Measurements from ENCODE around the gene PHYKPL. TPM values are rescaled to one million over a fixed set of nuclear protein-coding genes. Genes with fewer than 3 reads are reported as not detected.
A peak's percentile ranks its signal among the peaks of the same experiment; 100 is the strongest.

Gene PHYKPL
- total RNA-seq (10 to 100 TPM; 24.1 to 59.7 TPM), polyA plus RNA-seq (ENCODE audit: insufficient read length in 2 of 2) (10 to 100 TPM; 42.9 to 78.0 TPM)
- long read RNA-seq, donor 1, partial matches to known transcripts = 222 of 241 reads
- long read RNA-seq, donor 1, other reads (novel, unspliced or antisense) = 17 of 241 reads
- long read RNA-seq, donor 2, partial matches to known transcripts = 0 of 1 reads
- long read RNA-seq, donor 2, other reads (novel, unspliced or antisense) = 0 of 1 reads
- long read RNA-seq, donor 3, partial matches to known transcripts = 0 of 1 reads
- long read RNA-seq, donor 3, other reads (novel, unspliced or antisense) = 0 of 1 reads
- long read RNA-seq, donor 4, partial matches to known transcripts = 490 of 515 reads
- long read RNA-seq, donor 4, other reads (novel, unspliced or antisense) = 19 of 515 reads

DNA sequence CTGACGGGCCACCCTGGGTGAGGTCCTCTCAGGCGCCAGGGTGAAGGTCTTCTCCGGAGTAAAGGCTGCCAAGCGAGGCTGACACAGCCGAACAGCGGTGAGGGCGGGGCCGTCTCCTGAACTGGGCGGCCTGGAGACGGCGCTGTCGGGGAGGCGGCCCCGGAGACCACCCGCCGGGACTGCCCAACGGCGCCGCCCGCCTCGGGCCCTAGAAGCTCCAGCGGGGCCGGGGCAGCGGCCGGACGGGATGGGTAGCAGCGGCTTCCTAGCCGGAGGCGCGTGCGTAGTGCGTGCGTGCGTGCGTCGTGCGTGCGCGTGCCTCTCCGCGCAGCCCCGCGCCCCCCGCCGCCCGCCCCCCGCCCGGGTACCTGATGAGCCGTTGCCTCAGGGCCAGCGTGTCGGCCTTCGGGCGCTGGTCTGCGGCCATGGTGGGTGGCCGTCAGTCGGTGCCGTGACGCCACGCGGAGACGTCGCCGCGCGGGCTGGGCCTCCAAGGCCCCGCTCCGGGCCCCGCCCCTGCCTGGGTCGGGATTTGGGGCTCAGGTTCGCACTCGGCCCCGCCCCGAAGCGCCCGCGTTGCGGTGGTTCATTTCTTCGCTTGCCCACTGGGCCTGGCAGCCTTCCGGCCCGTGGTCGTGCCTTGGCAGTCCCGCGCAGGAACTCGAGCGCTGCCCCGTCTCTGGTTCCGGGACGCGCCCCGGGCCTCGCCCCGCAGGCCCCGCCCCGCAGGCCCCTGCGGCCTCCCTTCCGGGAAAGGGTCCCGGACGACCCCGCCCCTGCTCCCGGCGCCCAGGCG, at the start of gene PHYKPL:
Gene PHYKPL, minus strand, starts transcription at position 679 of the 796 bp plus-strand sequence. Its CDS starts 252 bp downstream, at position 427.
- peaks cover 30% of the 10 kb centered on the region for H3K36me3 ChIP-seq (ENCODE audit: control insufficient read depth, insufficient read depth, low read length)
- H3K27ac ChIP-seq (ENCODE audit: low read depth, low read length) = peak within 1 kb of the TSS; percentile 79
- H3K4me1 ChIP-seq (ENCODE audit: control insufficient read depth, insufficient read depth, low read length) = peaks cover 43% of the 10 kb centered on the region
- H3K27me3 ChIP-seq (ENCODE audit: control insufficient read depth, insufficient read depth, low read length) = no peaks in the 10 kb centered on the region
- peak in 5 of 6 donors; percentile 24 to 90 (median 57) for DNase-seq (ENCODE audit: low read depth in 4 of 6, low spot score in 6 of 6)
- no peaks in the 10 kb centered on the region for H3K9me3 ChIP-seq (ENCODE audit: control insufficient read depth, insufficient read depth, low read length)
- peak within 1 kb of the TSS; percentile 73 for H3K4me3 ChIP-seq (ENCODE audit: low read depth, low read length)
- WGBS (ENCODE audit: insufficient coverage) = under 1% methylated on average over 102 of the region's 102 CpGs

DNA sequence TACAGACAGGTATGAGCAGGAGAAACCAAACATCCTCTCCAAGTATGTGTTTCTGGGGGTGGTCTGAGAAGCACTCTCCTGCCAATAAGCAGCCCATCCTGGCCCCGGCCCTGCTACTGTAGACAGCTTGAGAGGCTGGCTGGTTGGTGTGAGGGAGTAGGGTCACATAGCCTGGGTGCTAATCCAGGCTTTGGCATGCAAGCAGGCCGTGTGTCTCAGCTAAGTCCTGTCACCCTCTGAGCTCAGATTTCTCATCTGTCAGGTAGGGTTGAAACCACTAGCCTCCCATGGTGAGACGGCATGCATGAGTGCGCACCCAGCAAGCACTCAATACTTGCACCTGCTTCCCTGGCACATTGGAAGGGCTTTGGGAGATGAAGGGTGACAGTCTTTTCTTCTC, 49.8 kb upstream of the PHYKPL start:
- 82% methylated on average over 2 of the region's 4 CpGs for WGBS (ENCODE audit: insufficient coverage)
- H3K4me3 ChIP-seq (ENCODE audit: low read depth, low read length) = no peak overlapping the region

DNA sequence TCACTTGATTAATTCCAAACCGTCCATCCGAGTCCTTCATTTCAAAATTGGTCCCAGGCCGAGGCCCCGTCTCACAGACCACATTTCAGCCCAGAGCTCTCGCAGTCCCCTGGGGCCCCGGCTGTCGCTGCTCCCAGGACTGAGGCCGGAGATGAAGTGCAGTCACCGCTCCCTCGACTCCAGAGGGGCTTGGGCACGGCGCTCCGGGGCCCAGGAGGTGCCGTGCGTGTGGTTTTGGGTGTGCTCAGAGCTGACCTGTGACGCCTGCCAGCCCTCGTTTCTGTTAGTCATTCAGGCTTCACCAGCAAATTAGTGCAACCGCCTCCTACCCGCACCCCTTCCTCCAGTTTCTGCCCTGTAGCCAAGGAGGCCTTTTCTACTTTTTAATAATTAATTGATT, 48.7 kb upstream of the PHYKPL start:
- 80% methylated on average over 16 of the region's 19 CpGs for WGBS (ENCODE audit: insufficient coverage)
- Histone ChIP-seq H3K9me3 (ENCODE audit: control insufficient read depth, insufficient read depth, low read length) (peaks cover 3% of the 10 kb centered on the region), H3K36me3 (ENCODE audit: control insufficient read depth, insufficient read depth, low read length) (peaks cover 2% of the 10 kb centered on the region), H3K4me3 (ENCODE audit: low read depth, low read length) (no peak overlapping the region), H3K27me3 (ENCODE audit: control insufficient read depth, insufficient read depth, low read length) (no peaks in the 10 kb centered on the region), H3K4me1 (ENCODE audit: control insufficient read depth, insufficient read depth, low read length) (peaks cover 26% of the 10 kb centered on the region), H3K27ac (ENCODE audit: low read depth, low read length) (no peak overlapping the region)
- DNase-seq (ENCODE audit: low read depth in 4 of 6, low spot score in 6 of 6) = no peak

More for the DNA sequence above, 49.8 kb upstream of the PHYKPL start:
- H3K27ac ChIP-seq (ENCODE audit: low read depth, low read length) = no peak overlapping the region
- H3K4me1 ChIP-seq (ENCODE audit: control insufficient read depth, insufficient read depth, low read length) = peaks cover 28% of the 10 kb centered on the region
- H3K36me3 ChIP-seq (ENCODE audit: control insufficient read depth, insufficient read depth, low read length) = peaks cover 4% of the 10 kb centered on the region
- no peak for DNase-seq (ENCODE audit: low read depth in 4 of 6, low spot score in 6 of 6)
- peaks cover 3% of the 10 kb centered on the region for H3K9me3 ChIP-seq (ENCODE audit: control insufficient read depth, insufficient read depth, low read length)
- H3K27me3 ChIP-seq (ENCODE audit: control insufficient read depth, insufficient read depth, low read length) = no peaks in the 10 kb centered on the region

- 92% methylated on average over 7 of the region's 9 CpGs for WGBS (ENCODE audit: insufficient coverage)
- H3K27me3 ChIP-seq (ENCODE audit: control insufficient read depth, insufficient read depth, low read length) = no peaks in the 10 kb centered on the region
Measured at GRCh38 chr5:178280631-178281030, 48.0 kb upstream of the PHYKPL start.

DNA sequence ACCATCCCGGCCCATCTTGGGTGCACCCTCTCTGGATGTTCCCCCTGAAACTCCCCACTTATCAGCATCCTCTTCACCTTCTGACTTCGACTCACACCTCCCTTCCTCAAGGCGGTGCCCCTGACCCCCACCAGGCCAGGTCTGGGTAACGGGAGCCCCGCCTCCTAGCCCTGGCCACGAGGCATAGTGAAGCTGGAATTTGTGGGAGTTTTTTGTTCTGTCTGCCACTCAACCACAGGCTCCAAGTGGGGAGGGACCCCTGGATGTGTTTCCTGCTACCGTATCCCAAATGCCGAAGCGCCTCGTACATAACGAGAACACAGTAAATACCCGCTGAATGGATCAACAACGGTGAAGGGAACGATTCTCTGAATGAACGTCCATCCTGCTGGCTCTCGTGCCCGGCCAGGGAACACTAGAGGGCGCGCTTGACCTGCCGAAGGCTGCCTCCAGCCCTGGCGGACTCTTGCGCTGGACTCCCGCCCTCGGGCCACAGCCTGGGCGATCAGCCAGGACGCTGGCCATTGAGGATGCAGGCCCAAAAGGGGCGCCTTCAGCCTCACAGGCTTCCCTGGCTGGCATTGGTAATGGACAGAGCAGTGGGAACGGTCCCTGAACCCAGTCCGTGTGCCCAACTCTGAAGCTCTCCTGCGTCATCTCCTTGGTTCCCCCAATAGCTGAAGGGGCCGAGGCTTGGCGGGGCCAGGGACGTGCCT, 47.3 kb upstream of the PHYKPL start:
- no peak overlapping the region for H3K4me3 ChIP-seq (ENCODE audit: low read depth, low read length)
- WGBS (ENCODE audit: insufficient coverage) = 15% methylated on average over 31 of the region's 33 CpGs
- DNase-seq (ENCODE audit: low read depth in 4 of 6, low spot score in 6 of 6) = peak; percentile 56 to 94 (median 82)
- H3K9me3 ChIP-seq (ENCODE audit: control insufficient read depth, insufficient read depth, low read length) = peaks cover 3% of the 10 kb centered on the region
- H3K27ac ChIP-seq (ENCODE audit: low read depth, low read length) = no peak overlapping the region
- peaks cover 26% of the 10 kb centered on the region for H3K4me1 ChIP-seq (ENCODE audit: control insufficient read depth, insufficient read depth, low read length)
- no peaks in the 10 kb centered on the region for H3K36me3 ChIP-seq (ENCODE audit: control insufficient read depth, insufficient read depth, low read length)
- H3K27me3 ChIP-seq (ENCODE audit: control insufficient read depth, insufficient read depth, low read length) = no peaks in the 10 kb centered on the region

More at GRCh38 chr5:178280631-178281030, 48.0 kb upstream of the PHYKPL start:
- Histone ChIP-seq H3K4me3 (ENCODE audit: low read depth, low read length) (no peak overlapping the region), H3K4me1 (ENCODE audit: control insufficient read depth, insufficient read depth, low read length) (peaks cover 26% of the 10 kb centered on the region), H3K27ac (ENCODE audit: low read depth, low read length) (no peak overlapping the region), H3K9me3 (ENCODE audit: control insufficient read depth, insufficient read depth, low read length) (peaks cover 3% of the 10 kb centered on the region), H3K36me3 (ENCODE audit: control insufficient read depth, insufficient read depth, low read length) (no peaks in the 10 kb centered on the region)
- no peak for DNase-seq (ENCODE audit: low read depth in 4 of 6, low spot score in 6 of 6)

DNA sequence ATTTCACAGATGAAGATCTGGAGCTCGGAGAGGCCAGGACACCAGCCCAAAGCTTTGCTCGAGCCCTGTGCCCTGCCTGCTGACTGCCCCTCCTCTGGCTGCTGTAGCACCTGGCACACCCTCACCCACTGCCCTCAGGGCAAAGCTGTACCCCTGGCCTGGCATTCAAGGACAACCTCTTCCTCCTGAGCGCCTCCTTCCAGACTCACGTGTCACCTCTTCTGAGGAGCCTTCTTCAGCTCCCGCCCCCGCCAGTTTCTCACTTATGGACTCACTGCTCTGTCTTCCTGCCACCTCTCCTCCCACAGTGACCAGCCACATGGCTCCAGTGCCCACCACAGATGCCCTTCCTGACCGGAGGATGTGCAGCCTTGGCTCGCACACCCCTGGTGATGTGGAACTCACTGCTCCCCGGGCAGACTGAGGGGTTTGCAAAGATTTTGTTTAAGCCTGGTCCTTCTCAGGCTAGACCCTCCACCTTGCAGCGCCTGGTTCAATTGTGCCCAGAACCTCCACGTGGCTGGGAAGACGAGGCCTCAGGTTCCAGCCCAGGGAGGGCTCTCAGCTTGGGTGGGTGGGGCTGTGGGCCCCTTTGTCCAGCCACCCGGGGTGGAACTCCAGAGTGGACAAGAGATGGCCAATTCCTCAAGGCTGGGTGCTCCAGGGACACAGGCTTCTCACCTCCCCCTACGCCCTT, 46.6 kb upstream of the PHYKPL start:
- no peaks in the 10 kb centered on the region for H3K27me3 ChIP-seq (ENCODE audit: control insufficient read depth, insufficient read depth, low read length)
- 89% methylated on average over 14 of the region's 14 CpGs for WGBS (ENCODE audit: insufficient coverage)

GRCh38 chr5:178278358-178279023, 45.9 kb upstream of the PHYKPL start:
- Histone ChIP-seq H3K27me3 (ENCODE audit: control insufficient read depth, insufficient read depth, low read length) (no peaks in the 10 kb centered on the region), H3K27ac (ENCODE audit: low read depth, low read length) (no peak overlapping the region), H3K4me3 (ENCODE audit: low read depth, low read length) (no peak overlapping the region), H3K36me3 (ENCODE audit: control insufficient read depth, insufficient read depth, low read length) (no peaks in the 10 kb centered on the region), H3K4me1 (ENCODE audit: control insufficient read depth, insufficient read depth, low read length) (peaks cover 32% of the 10 kb centered on the region), H3K9me3 (ENCODE audit: control insufficient read depth, insufficient read depth, low read length) (no peaks in the 10 kb centered on the region)
- WGBS (ENCODE audit: insufficient coverage) = 75% methylated on average over 16 of the region's 18 CpGs
- peak in 1 of 6 donors; percentile 9 for DNase-seq (ENCODE audit: low read depth in 4 of 6, low spot score in 6 of 6)

More for the DNA sequence above, 46.6 kb upstream of the PHYKPL start:
- DNase-seq (ENCODE audit: low read depth in 4 of 6, low spot score in 6 of 6) = no peak
- Histone ChIP-seq H3K9me3 (ENCODE audit: control insufficient read depth, insufficient read depth, low read length) (peaks cover 3% of the 10 kb centered on the region), H3K4me1 (ENCODE audit: control insufficient read depth, insufficient read depth, low read length) (peaks cover 30% of the 10 kb centered on the region), H3K27ac (ENCODE audit: low read depth, low read length) (no peak overlapping the region), H3K36me3 (ENCODE audit: control insufficient read depth, insufficient read depth, low read length) (no peaks in the 10 kb centered on the region), H3K4me3 (ENCODE audit: low read depth, low read length) (no peak overlapping the region)

- 77% methylated on average over 11 of the region's 12 CpGs for WGBS (ENCODE audit: insufficient coverage)
- H3K36me3 ChIP-seq (ENCODE audit: control insufficient read depth, insufficient read depth, low read length) = no peaks in the 10 kb centered on the region
Measured at GRCh38 chr5:178277866-178278265, 45.3 kb upstream of the PHYKPL start.

More at GRCh38 chr5:178277866-178278265, 45.3 kb upstream of the PHYKPL start:
- no peak overlapping the region for H3K27ac ChIP-seq (ENCODE audit: low read depth, low read length)
- no peaks in the 10 kb centered on the region for H3K27me3 ChIP-seq (ENCODE audit: control insufficient read depth, insufficient read depth, low read length)
- no peak overlapping the region for H3K4me3 ChIP-seq (ENCODE audit: low read depth, low read length)
- no peaks in the 10 kb centered on the region for H3K9me3 ChIP-seq (ENCODE audit: control insufficient read depth, insufficient read depth, low read length)
- H3K4me1 ChIP-seq (ENCODE audit: control insufficient read depth, insufficient read depth, low read length) = peaks cover 32% of the 10 kb centered on the region
- no peak for DNase-seq (ENCODE audit: low read depth in 4 of 6, low spot score in 6 of 6)

Data from spinal cord (tissue), 10 donors.